Occipital lobe (tissue), 2 donors: ENCODE results near the gene SLC34A1. TPM values are rescaled to one million over a fixed set of nuclear protein-coding genes. Genes with fewer than 3 reads are reported as not detected.

Experiments used
- DNase-seq: peaks from one replicate; lab custom pipeline; 2025; lab: John Stamatoyannopoulos, UW
- total RNA-seq: library from RNA; depleted of rRNA; stranded (reverse); fragments of >200 nt; gene quantifications from one replicate; pipeline ENCODE4 v1.2.3, GENCODE V29; 2014

SLC34A1 gene
- total RNA-seq, 1 donor from 2014 or later: not detected

DNA sequence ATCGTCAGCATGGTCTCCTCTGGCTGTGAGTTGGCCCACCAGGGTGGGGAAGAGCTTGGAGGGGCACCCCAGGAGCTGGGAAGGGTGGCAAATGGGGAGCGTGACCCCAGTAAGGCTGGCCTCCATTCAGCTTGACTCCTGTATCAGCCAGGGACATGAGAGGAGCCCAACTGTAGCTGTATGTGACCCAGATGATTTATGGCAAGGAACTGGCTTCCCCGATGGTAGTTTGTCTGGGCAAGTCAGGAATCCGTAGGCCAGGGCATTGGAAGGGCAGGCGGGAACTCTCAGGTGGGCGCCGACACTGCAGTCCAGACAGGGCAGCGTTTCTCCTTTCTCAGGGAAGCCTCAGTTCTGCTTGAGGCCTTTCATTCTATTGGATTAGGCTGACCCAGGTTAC is 2.3 kb downstream of the SLC34A1 start:
- no peak for DNase-seq

DNA sequence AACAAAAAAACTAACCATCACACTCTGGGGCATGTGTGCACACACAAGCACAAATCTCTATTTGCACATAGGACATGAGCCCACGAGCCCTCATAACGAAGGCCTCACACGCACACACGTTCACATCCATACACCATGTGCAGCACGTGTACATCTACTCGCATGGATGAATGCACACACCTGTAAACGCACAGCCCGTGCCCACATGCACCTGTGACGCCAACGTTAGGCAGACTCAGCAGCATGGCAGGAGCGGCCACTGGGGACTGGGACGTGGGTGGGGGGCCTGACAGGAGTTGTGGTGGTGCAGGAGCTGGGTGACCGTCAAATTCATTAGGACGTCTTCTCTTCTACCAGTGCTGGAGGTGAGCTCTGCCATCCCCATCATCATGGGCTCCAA is 3.2 kb downstream of the SLC34A1 start:
- DNase-seq: no peak

- DNase-seq: no peak
These were observed 4.4 kb downstream of the SLC34A1 start for GRCh38 chr5:177388521-177389052.

DNA sequence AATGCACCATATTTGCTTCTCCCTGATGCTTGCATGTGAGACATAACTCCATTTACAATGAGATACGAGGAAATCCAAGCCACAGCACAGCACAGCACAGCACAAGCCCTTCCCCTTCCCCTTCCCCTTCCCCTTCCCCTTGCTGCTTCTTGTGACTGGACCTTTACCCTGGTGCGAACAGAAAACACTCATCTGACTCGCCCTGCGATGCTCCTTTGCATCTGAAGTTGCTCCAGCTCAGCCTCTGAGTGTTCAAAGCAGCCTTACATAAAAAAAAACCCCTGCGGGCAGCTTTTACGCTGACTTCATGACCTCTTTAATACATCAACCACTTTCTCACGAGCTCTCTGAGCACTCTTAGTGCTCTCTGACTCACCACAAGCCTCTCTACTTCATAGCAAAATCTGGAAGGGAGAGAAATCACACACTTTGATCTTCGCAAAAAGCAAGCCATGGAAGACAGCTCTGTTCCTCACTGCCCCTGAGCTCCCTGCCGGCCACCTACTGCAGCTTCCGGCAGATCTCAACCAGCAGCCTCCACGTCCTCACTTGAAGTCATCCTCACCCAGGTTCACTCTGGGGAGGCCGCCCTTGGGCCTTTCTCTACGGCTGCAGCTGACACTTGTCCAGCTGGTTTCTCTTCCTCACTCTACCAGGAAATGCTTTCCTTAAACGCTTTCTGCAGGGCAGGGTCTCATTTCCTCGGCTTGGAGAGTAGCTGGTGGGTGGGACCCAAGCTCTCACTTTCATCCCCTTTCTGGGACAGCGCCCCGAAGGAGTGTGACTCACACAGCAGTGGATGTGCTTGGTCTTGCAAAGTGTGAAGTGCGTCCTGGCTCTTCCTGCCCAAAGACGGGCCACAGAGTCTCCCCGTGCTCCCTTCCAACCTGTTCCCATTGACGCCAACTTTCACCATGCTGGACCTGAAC is 5.3 kb downstream of the SLC34A1 start:
- DNase-seq: no peak

DNA sequence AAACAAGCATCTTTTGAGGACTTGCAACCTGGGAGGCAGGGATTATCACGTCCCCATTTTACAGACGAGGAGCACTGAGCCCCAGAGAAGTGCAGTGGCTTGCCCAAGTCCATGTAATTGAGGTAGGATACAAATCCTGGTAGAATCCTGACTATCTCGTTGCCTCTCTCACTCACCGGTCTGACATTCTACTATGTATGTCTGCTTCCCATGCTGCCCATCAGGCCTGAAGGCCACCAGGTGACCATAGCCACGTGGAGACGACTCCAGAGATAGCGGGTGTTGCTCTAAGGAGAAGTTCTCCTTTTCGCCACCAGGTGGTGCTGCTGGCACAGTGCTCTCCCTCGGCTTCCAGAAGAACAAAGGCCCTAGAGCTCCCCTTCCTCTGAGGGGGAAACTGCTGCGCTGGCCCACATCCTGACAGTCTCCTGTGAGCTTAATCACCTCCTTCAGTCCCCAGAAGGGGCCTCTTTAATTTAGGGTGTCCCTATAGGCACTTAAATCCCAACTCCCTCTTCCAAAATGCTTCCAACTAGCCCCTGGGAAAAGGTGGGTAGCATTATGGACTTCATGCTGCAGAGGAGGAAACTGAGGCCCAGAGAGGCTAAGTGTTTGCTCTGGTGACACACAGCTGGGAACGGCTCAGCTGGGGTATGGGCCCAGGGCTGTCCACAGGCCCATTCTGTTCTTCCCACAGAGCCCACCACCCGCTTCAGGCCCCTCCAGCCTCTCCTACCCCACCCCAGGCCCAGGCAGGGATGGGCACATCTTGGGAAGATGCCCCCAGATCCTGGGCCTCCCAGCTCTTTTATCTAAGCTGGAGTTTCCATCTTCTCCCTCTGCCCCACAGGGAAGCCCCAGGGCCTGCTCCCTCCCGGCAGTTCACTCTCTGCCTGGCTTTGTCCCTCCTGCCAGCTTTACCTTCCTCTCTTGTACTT is 6.4 kb downstream of the SLC34A1 start:
- peak; percentile 62 for DNase-seq

DNA sequence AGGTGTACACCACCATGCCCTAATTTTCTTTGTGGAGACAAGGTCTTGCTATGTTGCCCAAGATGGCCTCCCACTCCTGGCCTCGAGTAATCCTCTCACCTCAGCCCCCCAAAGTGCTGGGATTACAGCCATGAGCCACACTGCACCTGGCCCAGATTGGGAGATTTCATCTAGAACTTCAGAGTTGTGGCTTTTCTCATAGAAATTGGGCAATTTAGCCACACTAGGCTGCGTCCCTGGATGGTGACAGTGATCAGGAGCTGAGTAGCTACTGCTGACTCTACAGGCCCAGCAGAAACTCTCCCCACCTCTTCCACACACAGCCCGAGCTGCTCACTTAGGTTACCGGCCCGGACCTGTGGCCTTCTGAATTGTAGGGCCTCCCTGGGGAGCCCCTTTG is 8.5 kb downstream of the SLC34A1 start:
- no peak for DNase-seq

GRCh38 chr5:177393206-177393765 is 9.1 kb downstream of the SLC34A1 start:
- no peak for DNase-seq

DNA sequence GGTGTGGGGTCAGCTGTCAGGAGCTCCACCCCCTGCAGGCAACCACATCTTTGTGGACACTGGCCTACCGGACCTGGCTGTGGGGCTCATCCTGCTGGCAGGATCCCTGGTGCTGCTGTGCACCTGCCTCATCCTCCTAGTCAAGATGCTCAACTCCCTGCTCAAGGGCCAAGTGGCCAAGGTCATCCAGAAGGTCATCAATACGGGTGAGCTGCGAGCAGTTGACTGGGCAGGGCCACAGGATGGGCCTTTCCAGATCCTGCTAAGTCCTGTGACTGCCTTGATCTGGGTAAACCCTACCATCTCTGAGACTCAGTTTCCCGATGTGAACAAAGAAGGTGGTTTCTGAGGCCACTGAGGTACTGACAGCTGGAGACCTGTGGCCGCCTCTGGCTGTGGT is 9.8 kb downstream of the SLC34A1 start:
- no peak for DNase-seq

- DNase-seq: no peak
These were observed 11.8 kb downstream of the SLC34A1 start for GRCh38 chr5:177396078-177396477.

GRCh38 chr5:177396807-177397206 is 12.6 kb downstream of the SLC34A1 start:
- no peak for DNase-seq

GRCh38 chr5:177397875-177398390 is 13.7 kb downstream of the SLC34A1 start:
- no peak for DNase-seq

GRCh38 chr5:177399997-177400868 is 16.0 kb downstream of the SLC34A1 start, which contains the start of gene PFN3:
Gene PFN3 (minus strand): TSS chr5:177400661. CDS start chr5:177400576, 85 bp downstream.
- no peak for DNase-seq

- DNase-seq: no peak
These were observed 18.2 kb downstream of the SLC34A1 start for GRCh38 chr5:177402271-177403043.

DNA sequence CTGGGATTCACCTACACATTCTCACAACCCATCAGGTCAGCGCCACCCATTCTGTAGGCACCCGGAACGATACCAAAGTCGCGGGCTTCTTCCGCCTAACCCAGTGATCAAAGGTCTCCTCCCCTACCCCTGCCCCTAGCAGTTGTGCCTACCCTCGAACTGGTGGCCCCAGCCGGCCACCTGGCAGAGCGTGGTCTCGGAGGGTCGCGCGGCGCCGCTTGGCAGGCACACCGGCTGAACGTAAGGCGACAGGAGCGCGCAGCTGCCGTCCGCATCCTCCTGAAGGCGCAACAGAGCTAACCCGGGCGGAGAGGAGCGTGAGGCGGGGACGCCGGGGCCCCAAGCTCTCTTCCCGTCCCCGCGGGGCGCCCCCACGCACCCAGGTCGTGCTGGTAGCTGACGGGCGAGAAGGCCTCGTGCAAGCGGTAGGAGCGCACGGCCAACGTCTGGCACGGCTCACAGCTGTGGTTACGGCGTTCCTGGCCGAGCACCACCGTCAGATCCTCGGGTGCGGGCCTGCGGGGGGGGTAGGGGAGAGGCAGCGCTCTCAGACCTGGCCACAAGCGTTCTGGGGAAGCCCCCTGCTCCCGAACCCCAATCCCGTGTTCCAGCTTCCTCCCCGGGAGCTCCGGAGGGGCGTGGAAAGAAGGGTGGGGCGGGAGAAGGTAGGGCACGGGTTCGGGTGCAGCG is 19.0 kb downstream of the SLC34A1 start:
- no peak for DNase-seq

- DNase-seq: peak; percentile 54
These were observed 19.8 kb downstream of the SLC34A1 start for GRCh38 chr5:177403792-177404640.

- DNase-seq: no peak
These were observed 20.5 kb downstream of the SLC34A1 start for GRCh38 chr5:177404641-177405179.

DNA sequence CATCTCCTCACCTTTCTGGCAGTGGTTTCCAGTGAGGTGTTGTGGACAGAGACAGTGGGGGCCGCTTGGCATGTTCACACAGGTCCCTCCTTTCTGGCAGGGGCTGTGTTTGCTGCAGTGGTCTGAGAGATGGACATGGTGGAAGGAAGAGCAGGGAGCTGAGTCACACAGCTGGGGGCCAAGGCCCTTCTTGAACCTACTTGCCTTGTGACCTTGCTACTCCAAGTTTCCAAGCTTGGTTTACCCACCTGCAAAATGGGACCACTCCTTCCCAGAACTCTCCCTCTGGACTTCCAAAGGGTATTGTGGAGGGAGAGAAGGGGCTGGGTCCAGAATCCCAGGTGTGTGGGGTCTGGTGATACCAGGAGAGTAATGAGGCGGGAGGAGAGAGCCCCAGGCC is 21.1 kb downstream of the SLC34A1 start:
- DNase-seq: no peak

GRCh38 chr5:177405805-177406204 is 21.6 kb downstream of the SLC34A1 start:
- DNase-seq: no peak
